ENCODE results near the gene SIN3B. TPM values are rescaled to one million over a fixed set of nuclear protein-coding genes. Genes with fewer than 3 reads are reported as not detected.

Gene SIN3B
- total and polyA plus RNA-seq, 12 donors, result 13.9 to 37.7 (median 24.8) TPM

DNA sequence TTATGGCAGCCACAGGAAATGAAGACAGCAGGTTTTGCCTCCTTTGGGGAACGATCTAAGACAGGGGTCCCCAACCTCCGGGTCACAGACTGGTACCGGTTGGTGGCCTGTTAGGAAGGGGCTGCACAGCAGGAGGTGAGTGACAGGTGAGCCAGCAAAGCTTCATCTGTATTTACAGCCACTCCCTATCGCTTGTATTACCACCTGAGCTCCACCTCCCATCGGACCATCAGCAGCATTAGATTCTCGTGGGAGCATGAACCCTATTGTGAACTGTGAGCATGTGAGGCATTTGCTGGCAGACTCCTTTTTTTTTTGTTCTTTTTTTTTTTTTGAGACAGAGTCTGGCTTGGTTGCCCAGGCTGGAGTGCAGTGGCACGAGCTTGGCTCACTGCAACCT is 81.8 kb downstream of the SIN3B start:
- TF ChIP-seq, protein P1, sequence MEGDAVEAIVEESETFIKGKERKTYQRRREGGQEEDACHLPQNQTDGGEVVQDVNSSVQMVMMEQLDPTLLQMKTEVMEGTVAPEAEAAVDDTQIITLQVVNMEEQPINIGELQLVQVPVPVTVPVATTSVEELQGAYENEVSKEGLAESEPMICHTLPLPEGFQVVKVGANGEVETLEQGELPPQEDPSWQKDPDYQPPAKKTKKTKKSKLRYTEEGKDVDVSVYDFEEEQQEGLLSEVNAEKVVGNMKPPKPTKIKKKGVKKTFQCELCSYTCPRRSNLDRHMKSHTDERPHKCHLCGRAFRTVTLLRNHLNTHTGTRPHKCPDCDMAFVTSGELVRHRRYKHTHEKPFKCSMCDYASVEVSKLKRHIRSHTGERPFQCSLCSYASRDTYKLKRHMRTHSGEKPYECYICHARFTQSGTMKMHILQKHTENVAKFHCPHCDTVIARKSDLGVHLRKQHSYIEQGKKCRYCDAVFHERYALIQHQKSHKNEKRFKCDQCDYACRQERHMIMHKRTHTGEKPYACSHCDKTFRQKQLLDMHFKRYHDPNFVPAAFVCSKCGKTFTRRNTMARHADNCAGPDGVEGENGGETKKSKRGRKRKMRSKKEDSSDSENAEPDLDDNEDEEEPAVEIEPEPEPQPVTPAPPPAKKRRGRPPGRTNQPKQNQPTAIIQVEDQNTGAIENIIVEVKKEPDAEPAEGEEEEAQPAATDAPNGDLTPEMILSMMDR (IDR thresholded peaks at IDR 0.05), result no peak
- 91 to 93% methylated on average over 7 of the region's 7 CpGs for WGBS, 2 donors
- ATAC-seq, result no peak
- H3K4me1 ChIP-seq, result no peaks in the 10 kb centered on the region
- no peak overlapping the region for H3K4me3 ChIP-seq
- H3K27me3 ChIP-seq, result no peaks in the 10 kb centered on the region
- peaks cover 0 to 16% (median 0%) of the 10 kb centered on the region in 9 donors for H3K36me3 ChIP-seq
- no peak for DNase-seq
- peaks cover 0 to 54% (median 19%) of the 10 kb centered on the region in 11 donors for H3K9me3 ChIP-seq
- intact Hi-C loops (cut with DNase I), result loop anchor here in 1 of 10 donors (10.0 kb wide), 1 partner anchor 124 kb away; no protein-coding TSS in a partner anchor
- no peak overlapping the region for H3K27ac ChIP-seq

DNA sequence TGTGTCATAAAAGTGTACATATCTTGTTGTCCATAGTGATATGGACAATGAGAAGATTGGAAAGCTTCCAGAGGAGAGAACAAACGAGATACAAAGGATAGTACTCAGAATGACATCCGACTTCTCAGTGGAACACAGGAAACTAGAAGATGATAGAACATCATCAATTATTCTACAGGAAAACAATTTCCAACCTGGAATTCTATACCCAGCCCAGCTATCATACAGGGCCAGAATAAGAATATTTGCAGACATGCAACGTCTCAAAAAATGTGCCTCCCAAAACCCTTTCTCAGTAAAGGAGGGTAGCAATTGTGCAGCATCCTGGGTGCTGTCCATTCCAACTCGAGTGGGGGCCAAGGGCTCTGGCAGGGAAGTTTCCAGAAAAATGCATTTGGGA is 83.6 kb downstream of the SIN3B start:
- H3K9me3 ChIP-seq, result peaks cover 0 to 54% (median 19%) of the 10 kb centered on the region in 11 donors

DNA sequence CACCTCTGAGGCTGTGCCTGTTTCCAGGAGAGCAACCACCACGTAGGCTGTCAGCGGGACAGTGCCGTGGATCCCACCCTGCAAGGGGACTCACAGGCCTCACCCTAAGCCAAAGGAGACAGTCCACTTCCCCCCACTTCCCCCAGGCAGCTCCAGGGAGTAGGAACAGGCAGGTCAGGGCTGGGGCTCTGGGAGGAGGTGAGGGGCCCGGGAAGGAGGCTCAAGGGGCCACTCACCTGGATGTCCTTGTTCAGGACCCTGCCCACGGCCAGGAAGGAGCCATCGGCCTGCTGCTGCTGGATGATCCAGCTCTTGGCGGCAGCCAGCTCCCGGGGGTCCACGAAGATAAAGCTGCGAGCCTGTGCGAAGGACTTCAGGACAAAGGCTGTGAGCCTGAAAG is 85.2 kb downstream of the SIN3B start:
- Histone ChIP-seq H3K4me1 (no peaks in the 10 kb centered on the region), H3K36me3 (peaks cover 0 to 16% (median 0%) of the 10 kb centered on the region in 9 donors), H3K4me3 (no peak overlapping the region), H3K27me3 (no peaks in the 10 kb centered on the region), H3K27ac (no peak overlapping the region), H3K9me3 (peaks cover 0 to 62% (median 23%) of the 10 kb centered on the region in 11 donors)
- TF ChIP-seq, protein P1 (IDR thresholded peaks at IDR 0.05), result no peak
- DNase-seq (no peak), ATAC-seq (no peak)
- intact Hi-C loops (cut with DNase I), result loop anchor here in 1 of 10 donors (10.0 kb wide), 1 partner anchor 120 kb away; no protein-coding TSS in a partner anchor
- 80 to 83% methylated on average over 11 of the region's 11 CpGs for WGBS, 2 donors

More for the DNA sequence above, 83.6 kb downstream of the SIN3B start:
- Histone ChIP-seq H3K4me3 (no peak overlapping the region), H3K27ac (no peak overlapping the region), H3K27me3 (no peaks in the 10 kb centered on the region), H3K36me3 (peaks cover 0 to 16% (median 0%) of the 10 kb centered on the region in 9 donors), H3K4me1 (no peaks in the 10 kb centered on the region)
- ATAC-seq, result no peak
- no peak for DNase-seq
- intact Hi-C loops (cut with DNase I), result loop anchor here in 1 of 10 donors (10.0 kb wide), 1 partner anchor 122 kb away; no protein-coding TSS in a partner anchor
- WGBS, 2 donors, result 76% methylated on average over 4 of the region's 4 CpGs
- TF ChIP-seq, protein P1 (IDR thresholded peaks at IDR 0.05), result no peak

DNA sequence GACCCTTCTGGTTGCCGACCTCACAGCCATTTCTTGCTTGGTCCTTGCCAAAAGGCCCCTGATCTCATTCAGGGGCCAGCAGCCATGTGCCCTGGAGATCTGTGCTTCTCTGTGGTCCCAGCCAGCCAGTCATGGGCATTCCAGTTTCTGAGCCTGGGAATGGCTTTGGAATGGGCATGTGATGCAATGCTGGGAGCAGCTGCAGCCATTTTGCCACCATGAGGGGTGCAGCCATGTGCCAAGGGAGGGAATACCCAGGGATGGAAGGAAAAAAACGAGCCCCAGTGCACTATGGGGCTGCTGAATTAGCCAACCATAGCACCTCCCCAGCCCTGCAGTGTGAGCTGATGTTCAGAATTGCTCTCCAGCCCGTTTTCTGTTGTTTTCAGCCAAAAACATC is 85.9 kb downstream of the SIN3B start:
- WGBS, 2 donors, result 64 to 77% methylated on average over 3 of the region's 3 CpGs
- Histone ChIP-seq H3K4me3 (no peak overlapping the region), H3K9me3 (peaks cover 0 to 69% (median 27%) of the 10 kb centered on the region in 11 donors), H3K27me3 (no peaks in the 10 kb centered on the region), H3K36me3 (peaks cover 0 to 16% (median 0%) of the 10 kb centered on the region in 9 donors), H3K4me1 (no peaks in the 10 kb centered on the region), H3K27ac (no peak overlapping the region)
- TF ChIP-seq, protein P1 (IDR thresholded peaks at IDR 0.05), result no peak
- intact Hi-C loops (cut with DNase I), result loop anchor here in 1 of 10 donors (10.0 kb wide), 1 partner anchor 120 kb away; no protein-coding TSS in a partner anchor
- DNase-seq (no peak), ATAC-seq (no peak)
